Measurements from ENCODE around the gene PDSS1. TPM values are rescaled to one million over a fixed set of nuclear protein-coding genes. Genes with fewer than 3 reads are reported as not detected.
"Not testable (repeated sequence)": the region's sequence is repeated elsewhere in the genome, so short reads cannot be mapped to it uniquely, and the experiment has no call there.

PDSS1 gene
- total RNA-seq, 1 donor from 2014 or later: 18.4 TPM

- Histone ChIP-seq H3K9me3 (no peaks in the 10 kb centered on the region), H3K4me3 (no peak overlapping the region), H3K27me3 (no peaks in the 10 kb centered on the region), H3K36me3 (no peaks in the 10 kb centered on the region), H3K4me1 (no peaks in the 10 kb centered on the region), H3K27ac (no peak overlapping the region)
- intact Hi-C loops (cut with DNase I): no loop called here
- DNase-seq (ENCODE audit: extremely low spot score in 2 of 2): no peak
- TF ChIP-seq POLR2A (IDR thresholded peaks at IDR 0.05) (no peak), CTCF (IDR thresholded peaks at IDR 0.05) (no peak), POLR2AphosphoS5 (IDR thresholded peaks at IDR 0.05; ENCODE audit: insufficient read depth in 1 of 2, low read depth in 1 of 2) (no peak)
These were observed 34.6 kb upstream of the PDSS1 start for GRCh38 chr10:26662864-26663263.

- H3K4me1 ChIP-seq: no peaks in the 10 kb centered on the region
- H3K27me3 ChIP-seq: no peaks in the 10 kb centered on the region
- H3K4me3 ChIP-seq: no peak overlapping the region
- intact Hi-C loops (cut with DNase I): no loop called here
- H3K9me3 ChIP-seq: no peaks in the 10 kb centered on the region
- H3K27ac ChIP-seq: no peak overlapping the region
- no peaks in the 10 kb centered on the region for H3K36me3 ChIP-seq
- no peak for DNase-seq (ENCODE audit: extremely low spot score in 2 of 2)
- TF ChIP-seq POLR2A (IDR thresholded peaks at IDR 0.05): no peak
- TF ChIP-seq CTCF (IDR thresholded peaks at IDR 0.05): no peak
- TF ChIP-seq POLR2AphosphoS5 (IDR thresholded peaks at IDR 0.05; ENCODE audit: insufficient read depth in 1 of 2, low read depth in 1 of 2): no peak
These were observed 32.1 kb upstream of the PDSS1 start for GRCh38 chr10:26665080-26666048.

- H3K27me3 ChIP-seq: no peaks in the 10 kb centered on the region
These were observed 21.6 kb upstream of the PDSS1 start for GRCh38 chr10:26675873-26676257.

GRCh38 chr10:26679588-26679987, 17.9 kb upstream of the PDSS1 start:
- no peaks in the 10 kb centered on the region for H3K4me1 ChIP-seq
- DNase-seq (ENCODE audit: extremely low spot score in 2 of 2): no peak
- no peaks in the 10 kb centered on the region for H3K36me3 ChIP-seq
- H3K4me3 ChIP-seq: no peak overlapping the region
- no peaks in the 10 kb centered on the region for H3K27me3 ChIP-seq
- intact Hi-C loops (cut with DNase I): no loop called here
- no peaks in the 10 kb centered on the region for H3K9me3 ChIP-seq
- TF ChIP-seq POLR2AphosphoS5 (IDR thresholded peaks at IDR 0.05; ENCODE audit: insufficient read depth in 1 of 2, low read depth in 1 of 2) (no peak), CTCF (IDR thresholded peaks at IDR 0.05) (no peak), POLR2A (IDR thresholded peaks at IDR 0.05) (no peak)
- no peak overlapping the region for H3K27ac ChIP-seq

More at GRCh38 chr10:26675873-26676257, 21.6 kb upstream of the PDSS1 start:
- Histone ChIP-seq H3K4me3 (no peak overlapping the region), H3K9me3 (no peaks in the 10 kb centered on the region), H3K4me1 (no peaks in the 10 kb centered on the region), H3K36me3 (no peaks in the 10 kb centered on the region), H3K27ac (no peak overlapping the region)
- TF ChIP-seq POLR2A (IDR thresholded peaks at IDR 0.05) (no peak), CTCF (IDR thresholded peaks at IDR 0.05) (no peak), POLR2AphosphoS5 (IDR thresholded peaks at IDR 0.05; ENCODE audit: insufficient read depth in 1 of 2, low read depth in 1 of 2) (no peak)
- intact Hi-C loops (cut with DNase I): no loop called here
- no peak for DNase-seq (ENCODE audit: extremely low spot score in 2 of 2)

DNA sequence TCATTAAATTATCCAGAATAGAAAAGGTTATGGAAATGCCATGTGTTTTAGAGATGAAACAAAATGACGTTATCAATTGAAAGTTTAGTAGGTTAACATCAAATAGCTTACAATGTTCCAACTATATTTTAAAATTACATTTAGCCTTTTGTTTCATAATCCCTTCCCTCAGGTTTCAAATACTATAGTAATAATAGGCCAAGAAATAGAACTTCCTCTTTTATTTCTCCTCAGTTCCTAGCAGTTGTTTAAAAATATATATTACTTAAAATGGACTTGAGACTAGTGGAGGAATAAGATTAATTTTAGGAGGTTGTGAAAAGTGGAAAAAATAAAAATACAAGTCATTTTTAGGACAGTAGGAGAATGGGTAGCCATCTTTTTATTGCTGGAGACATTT, 16.4 kb upstream of the PDSS1 start:
- TF ChIP-seq CTCF (IDR thresholded peaks at IDR 0.05): no peak
- TF ChIP-seq POLR2AphosphoS5 (IDR thresholded peaks at IDR 0.05; ENCODE audit: insufficient read depth in 1 of 2, low read depth in 1 of 2): no peak
- no peak for TF ChIP-seq POLR2A (IDR thresholded peaks at IDR 0.05)
- H3K4me3 ChIP-seq: no peak overlapping the region
- no peaks in the 10 kb centered on the region for H3K4me1 ChIP-seq
- H3K36me3 ChIP-seq: no peaks in the 10 kb centered on the region
- H3K9me3 ChIP-seq: no peaks in the 10 kb centered on the region
- intact Hi-C loops (cut with DNase I): no loop called here
- no peaks in the 10 kb centered on the region for H3K27me3 ChIP-seq
- no peak overlapping the region for H3K27ac ChIP-seq
- DNase-seq (ENCODE audit: extremely low spot score in 2 of 2): no peak

- H3K27ac ChIP-seq; H3K4me1 ChIP-seq; H3K9me3 ChIP-seq; intact Hi-C loops (cut with DNase I); H3K27me3 ChIP-seq; DNase-seq (ENCODE audit: extremely low spot score in 2 of 2); H3K36me3 ChIP-seq; H3K4me3 ChIP-seq: not testable (repeated sequence)
These were observed 15.5 kb upstream of the PDSS1 start for GRCh38 chr10:26681971-26682370.
